NCI-H187 (cell line): ENCODE data around the gene NBPF6.
"Not testable (repeated sequence)": the region's sequence is repeated elsewhere in the genome, so short reads cannot be mapped to it uniquely, and the experiment has no call there.

Source experiments
- DNase-seq, 2 experiments: peaks; one replicate each; lab custom pipeline; 2025; lab: John Stamatoyannopoulos, UW

Gene NBPF6, protein sequence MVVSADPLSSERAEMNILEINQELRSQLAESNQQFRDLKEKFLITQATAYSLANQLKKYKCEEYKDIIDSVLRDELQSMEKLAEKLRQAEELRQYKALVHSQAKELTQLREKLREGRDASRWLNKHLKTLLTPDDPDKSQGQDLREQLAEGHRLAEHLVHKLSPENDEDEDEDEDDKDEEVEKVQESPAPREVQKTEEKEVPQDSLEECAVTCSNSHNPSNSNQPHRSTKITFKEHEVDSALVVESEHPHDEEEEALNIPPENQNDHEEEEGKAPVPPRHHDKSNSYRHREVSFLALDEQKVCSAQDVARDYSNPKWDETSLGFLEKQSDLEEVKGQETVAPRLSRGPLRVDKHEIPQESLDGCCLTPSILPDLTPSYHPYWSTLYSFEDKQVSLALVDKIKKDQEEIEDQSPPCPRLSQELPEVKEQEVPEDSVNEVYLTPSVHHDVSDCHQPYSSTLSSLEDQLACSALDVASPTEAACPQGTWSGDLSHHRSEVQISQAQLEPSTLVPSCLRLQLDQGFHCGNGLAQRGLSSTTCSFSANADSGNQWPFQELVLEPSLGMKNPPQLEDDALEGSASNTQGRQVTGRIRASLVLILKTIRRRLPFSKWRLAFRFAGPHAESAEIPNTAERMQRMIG

DNA sequence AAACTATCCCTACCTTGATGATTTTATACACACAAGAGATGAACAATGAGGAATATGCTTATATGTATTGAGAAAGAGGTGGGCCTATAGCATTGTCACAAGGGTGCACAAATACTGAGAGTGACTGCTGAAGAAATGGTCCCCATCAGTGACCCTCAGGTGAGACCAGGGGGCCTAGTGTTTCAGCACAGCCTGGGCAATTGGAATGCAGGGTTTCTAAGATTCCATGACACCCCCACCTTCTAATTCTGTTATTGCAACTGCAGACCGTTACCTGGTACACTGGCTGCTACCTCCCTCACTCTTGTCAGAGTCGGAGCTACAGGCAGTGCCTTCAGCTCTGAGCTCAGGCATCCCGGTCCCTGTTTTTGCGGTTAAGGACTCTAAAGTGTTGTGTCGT lies at the start of gene NBPF6:
TSS of gene NBPF6 (plus strand) at position 301 of the 400 bp plus-strand sequence. CDS start 259 bp downstream, outside the sequence.
- DNase-seq = not testable (repeated sequence)

DNA sequence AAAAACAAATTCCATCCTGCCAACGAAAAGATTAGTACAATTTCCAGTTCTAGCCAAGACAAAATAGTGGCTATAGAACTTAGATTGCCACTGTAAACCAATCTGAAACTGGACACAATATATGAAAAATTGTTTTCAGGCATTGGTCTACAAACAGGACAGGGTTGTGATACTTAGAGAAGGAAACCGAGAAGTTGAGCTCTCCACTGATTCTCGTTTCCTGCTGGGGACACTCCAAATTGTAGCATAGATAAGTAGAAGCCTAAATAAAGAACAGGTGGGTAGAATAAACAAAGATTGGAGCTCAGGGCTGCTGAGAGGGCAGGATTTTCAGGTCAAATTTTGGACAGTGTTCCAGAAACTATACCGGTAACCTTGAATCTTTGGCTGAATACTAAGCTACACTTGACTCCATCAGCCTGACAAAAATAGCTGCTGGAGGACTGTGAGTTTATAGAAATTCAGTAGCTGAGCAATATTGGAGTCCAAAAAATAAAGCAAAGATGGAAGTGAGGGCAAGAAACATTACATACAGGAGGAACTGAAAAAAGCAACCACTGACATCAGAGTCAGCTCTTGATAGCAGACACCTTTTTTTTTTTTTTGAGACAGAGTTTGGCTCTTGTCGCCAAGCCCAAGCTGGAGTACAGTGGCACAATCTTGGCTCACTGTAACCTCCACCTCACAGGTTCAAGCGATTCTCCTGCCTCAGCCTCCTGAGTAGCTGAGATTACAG lies 38.9 kb upstream of the NBPF6 start:
- not testable (repeated sequence) for DNase-seq

- not testable (repeated sequence) for DNase-seq
Observed at GRCh38 chr1:108420129-108420528, 30.0 kb upstream of the NBPF6 start.

DNA sequence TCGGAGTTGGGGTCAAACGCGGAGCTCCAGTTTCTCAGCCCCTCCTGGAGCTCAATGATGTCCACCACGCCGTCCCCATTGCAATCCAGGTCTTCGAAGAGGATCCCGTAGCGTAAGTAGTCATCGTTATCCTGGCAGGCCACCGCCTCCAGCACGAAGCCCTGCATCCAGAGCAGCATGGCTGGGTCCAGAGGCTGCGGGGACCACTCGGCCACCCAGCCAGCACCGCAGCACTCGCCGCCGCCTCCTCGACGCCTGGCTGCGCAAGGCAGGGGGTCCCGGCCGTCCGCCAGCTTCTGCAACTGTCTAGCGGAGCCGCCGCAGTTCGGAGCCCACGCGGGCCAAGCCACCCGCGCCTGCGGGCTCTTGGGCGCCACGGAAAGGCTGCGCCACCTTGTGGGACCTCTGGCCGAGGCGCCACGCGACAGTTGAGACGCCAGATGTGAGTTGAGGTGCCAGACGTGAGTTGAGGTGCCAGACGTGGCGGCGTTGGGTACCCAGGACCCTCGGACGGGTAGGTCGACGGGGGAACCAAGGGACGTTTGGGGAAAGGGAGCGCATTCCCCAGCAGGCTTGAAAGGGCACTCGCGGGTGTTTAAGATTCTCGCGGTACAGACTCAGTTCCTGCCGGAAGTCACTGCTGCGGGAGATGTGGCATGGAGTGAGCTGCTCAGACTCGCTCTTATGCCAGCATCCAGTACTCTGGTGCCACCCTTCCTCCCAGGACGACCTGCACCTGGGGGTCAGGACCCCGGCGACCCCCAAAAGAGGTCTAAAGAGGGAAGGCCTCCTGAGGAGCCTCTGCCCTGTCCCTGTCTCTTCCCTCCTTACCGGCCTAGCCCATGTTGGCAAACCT lies 28.9 kb upstream of the NBPF6 start:
- not testable (repeated sequence) for DNase-seq

DNA sequence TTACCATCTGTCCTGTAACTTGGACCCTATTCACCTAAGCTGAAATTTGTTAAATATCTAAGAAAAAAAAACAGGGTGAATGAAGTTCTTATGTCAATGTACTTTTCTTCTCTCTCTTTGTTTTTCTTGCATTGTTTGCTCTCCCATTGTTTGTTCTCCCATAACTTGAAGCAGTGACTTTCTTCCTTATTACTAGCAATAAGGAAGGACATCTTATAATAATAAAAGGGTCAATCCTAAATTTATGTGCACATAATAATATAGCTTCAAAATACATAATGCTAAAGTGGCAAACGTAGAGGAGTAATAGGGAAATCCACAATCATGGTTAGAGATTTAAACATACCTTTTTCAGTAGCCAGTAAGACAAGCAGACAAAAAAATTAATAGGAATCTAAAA lies 23.3 kb upstream of the NBPF6 start:
- not testable (repeated sequence) for DNase-seq

DNA sequence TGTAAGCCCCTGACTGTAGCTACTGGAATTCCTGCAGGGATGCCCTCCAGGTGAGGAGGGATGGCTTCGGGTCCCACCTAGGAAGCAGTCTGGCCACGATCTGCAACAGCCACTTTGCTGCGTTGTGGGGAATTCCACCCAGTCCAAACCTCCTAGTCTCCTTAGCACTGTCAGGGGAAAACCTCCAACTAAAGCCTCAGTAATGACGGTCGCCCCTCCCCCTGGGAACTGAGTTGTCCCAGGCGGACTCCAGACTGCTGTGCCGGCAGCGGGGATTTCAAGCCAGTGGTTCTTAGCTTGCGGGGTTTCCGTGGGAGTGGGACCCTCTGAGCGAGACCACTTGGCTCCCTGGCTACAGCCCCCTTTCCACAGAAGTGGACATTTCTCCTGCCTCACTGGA lies 18.1 kb upstream of the NBPF6 start:
- DNase-seq = not testable (repeated sequence)

DNA sequence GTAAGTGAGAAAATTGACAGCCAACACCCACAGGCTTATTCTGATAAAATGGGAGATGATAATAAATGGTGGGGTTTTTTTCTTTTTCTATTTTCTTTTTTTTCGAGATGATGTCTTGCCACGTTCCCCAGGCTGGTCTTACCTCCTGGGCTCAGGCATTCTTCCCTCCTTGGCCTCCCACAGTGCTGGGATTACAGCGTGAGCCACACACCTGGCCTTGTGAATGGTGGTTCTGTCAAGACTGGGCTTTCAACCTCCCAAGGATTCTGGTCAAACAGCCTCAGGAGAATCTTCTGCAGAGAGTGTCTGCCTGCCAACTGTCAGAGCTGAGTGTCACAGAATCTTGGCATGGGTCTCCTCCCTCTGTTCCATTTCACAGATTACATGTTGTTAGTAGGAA lies 16.7 kb upstream of the NBPF6 start:
- not testable (repeated sequence) for DNase-seq

DNA sequence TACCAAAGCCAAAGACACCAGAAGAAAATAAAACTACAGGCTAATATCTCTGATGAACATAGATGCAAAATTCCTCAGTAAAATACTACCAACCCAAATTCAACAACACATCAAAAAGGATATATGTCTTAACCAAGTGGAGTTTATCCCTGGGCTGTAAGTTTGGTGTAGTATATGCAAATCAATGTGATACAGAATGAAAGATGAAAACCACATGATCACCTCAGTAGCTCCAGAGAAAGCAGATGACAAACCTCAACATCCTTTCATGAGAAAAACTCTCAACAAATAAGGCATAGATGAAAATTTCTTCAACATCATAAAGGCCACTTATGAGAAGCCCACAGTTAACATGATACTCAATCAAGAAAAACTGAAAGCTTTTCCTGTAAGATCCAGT lies 11.6 kb upstream of the NBPF6 start:
- DNase-seq = not testable (repeated sequence)

DNA sequence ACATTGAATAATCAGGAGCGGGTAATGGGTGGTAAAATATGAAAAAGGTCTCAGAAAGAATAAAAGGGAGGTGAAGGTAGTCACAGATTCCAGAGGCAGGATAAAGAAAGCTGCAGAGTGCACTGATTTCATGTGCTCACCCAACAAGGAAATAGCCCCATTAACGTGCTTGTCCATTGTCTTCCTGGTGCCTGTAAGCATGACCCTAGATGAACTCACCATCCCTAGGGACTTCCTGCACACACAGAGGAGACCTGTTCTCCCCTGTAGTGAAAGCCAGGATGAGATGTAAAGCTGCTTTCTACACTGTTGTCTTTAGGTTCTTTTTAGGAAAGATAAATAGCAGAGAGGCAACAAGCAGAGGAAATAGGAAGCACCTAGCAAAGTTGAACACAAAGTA lies 4.4 kb downstream of the NBPF6 start:
- not testable (repeated sequence) for DNase-seq

DNA sequence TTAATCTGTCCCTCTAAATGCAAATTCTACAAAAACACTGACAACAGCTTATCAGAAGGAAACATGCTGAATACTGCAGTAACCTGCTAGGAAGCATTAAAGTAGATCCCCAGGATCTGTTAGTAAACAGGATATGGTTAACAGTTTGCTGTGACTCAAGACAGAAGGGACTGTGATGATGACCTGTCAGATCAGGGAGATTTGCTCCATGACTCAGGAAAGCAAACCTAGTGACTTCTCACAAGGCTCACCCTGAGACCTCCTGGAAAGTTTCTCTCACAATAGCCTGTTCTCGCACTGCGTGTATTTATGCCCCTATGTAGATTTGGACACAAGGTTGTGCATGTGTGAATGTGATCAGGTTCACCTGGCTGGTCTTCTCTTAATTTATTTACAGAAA lies 8.5 kb downstream of the NBPF6 start:
- not testable (repeated sequence) for DNase-seq

- DNase-seq = not testable (repeated sequence)
Observed at GRCh38 chr1:108461758-108462157, 11.6 kb downstream of the NBPF6 start.

DNA sequence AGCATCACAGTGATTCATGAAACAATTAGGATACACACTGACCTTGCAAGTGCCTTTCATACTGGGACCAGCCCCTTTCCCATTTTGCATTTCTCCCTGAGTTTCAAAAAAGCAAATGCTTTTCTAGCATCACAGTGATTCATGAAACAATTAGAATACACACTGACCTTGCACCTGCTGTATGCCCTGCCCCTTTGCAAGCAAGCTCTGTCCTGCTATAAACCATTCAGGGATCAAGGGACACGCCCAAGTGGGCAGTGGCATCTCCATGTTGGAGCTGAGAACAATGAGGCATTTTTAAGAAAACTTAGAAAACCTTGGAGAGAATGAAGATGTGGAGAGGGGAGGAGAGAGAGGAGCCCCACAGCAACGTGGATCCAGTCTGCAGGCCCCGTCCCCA lies 13.8 kb downstream of the NBPF6 start:
- not testable (repeated sequence) for DNase-seq

- not testable (repeated sequence) for DNase-seq
Observed at GRCh38 chr1:108466166-108466565, 16.0 kb downstream of the NBPF6 start.

- not testable (repeated sequence) for DNase-seq
Observed at GRCh38 chr1:108467155-108467554, 17.0 kb downstream of the NBPF6 start.

- DNase-seq = not testable (repeated sequence)
Observed at GRCh38 chr1:108470750-108471149, 20.6 kb downstream of the NBPF6 start.

DNA sequence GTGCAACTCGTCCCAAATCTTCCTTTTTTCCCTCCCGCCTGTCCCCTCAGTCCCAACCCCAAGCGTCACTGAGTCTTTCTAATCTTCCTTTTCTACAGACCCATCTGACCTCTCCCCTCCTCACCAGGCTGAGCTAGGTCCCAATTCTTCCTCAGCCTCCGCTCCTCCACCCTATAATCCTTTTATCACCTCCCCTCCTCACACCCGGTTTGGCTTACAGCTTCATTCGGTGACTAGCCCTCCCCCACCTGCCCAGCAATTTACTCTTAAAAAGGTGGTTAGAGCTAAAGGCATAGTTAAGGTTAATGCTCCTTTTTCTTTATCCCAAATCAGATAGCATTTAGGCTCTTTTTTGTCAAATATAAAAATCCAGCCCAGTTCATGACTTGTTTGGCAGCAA lies 24.4 kb downstream of the NBPF6 start:
- not testable (repeated sequence) for DNase-seq

DNA sequence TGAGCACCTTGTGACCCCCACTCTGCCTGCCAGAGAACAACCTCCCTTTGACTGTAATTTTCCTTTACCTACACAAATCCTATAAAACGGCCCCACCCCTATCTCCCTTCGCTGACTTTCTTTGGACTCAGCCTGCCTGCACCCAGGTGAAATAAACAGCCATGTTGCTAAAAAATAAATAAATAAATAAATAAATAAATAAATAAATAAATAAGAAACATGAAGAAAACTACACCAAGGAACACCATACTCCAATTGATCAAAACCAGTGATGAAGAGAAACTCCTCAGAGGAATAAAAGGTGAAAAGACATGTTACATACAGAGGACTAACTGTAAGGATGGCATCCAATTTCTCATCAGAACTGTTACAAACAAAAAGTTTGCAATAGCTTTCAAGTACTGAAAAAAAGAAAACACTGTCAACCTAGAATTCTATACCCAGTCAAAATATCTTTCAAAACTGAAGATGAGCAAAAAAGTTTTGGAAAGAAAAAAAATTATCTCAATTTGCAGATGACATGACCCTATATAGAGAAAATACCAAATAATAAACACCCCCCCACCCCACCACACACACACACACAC lies 28.4 kb downstream of the NBPF6 start:
- DNase-seq = no peak

DNA sequence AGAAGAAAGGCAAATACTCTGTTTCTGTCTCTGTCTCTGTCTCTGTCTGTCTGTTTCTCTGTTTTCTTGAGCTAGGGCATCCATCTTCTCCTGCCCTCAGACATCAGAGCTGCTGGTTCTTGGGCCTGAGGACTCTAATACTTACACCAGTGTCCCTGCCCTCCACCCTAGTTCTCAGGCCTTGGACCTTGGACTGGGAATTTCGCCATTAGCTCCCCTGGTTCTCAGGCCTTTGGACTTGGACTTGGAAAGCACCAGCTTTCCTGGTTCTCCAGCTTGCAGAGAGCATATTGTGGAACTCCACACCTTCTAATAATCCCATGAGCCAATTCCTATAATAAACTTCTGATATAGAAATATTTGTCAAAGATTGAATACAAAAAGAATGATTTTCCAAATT lies 32.6 kb downstream of the NBPF6 start:
- no peak for DNase-seq

- DNase-seq = not testable (repeated sequence)
Observed at GRCh38 chr1:108485990-108486389, 35.8 kb downstream of the NBPF6 start.

GRCh38 chr1:108486707-108487106 lies 36.6 kb downstream of the NBPF6 start:
- DNase-seq = not testable (repeated sequence)

DNA sequence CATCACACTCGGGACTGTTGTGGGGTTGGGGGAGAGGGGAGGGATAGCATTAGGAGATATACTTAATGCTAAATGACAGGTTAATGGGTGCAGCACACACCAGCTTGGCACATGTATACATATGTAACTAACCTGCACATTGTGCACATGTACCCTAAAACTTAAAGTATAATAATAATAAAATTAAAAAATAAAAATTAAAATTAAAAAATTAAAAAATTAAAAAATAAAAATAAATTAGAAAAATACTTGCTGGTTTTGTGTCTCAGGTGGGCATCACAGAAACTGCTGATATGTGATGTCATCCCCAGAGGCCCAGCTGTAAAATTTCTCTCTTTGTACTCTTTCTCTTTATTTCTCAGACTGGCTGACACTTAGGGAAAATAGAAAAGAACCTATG lies 44.9 kb downstream of the NBPF6 start:
- not testable (repeated sequence) for DNase-seq
